ENCODE results near the gene CSNK1A1L.
"Not testable (repeated sequence)": the region's sequence is repeated elsewhere in the genome, so short reads cannot be mapped to it uniquely, and the experiment has no call there.

CSNK1A1L gene

GRCh38 chr13:37069597-37070103, 35.8 kb downstream of the CSNK1A1L start:
- DNase-seq (ENCODE audit: low read depth, low spot score): no peak
- H3K4me3 ChIP-seq (ENCODE audit: low read length): no peak overlapping the region

GRCh38 chr13:37068962-37069361, 36.5 kb downstream of the CSNK1A1L start:
- H3K4me3 ChIP-seq (ENCODE audit: low read length): no peak overlapping the region
- DNase-seq (ENCODE audit: low read depth, low spot score): no peak

GRCh38 chr13:37067874-37068273, 37.6 kb downstream of the CSNK1A1L start:
- DNase-seq (ENCODE audit: low read depth, low spot score): no peak
- H3K4me3 ChIP-seq (ENCODE audit: low read length): no peak overlapping the region

- H3K4me3 ChIP-seq (ENCODE audit: low read length): no peak overlapping the region
- DNase-seq (ENCODE audit: low read depth, low spot score): no peak
Measured at GRCh38 chr13:37065890-37066526, 39.5 kb downstream of the CSNK1A1L start.

DNA sequence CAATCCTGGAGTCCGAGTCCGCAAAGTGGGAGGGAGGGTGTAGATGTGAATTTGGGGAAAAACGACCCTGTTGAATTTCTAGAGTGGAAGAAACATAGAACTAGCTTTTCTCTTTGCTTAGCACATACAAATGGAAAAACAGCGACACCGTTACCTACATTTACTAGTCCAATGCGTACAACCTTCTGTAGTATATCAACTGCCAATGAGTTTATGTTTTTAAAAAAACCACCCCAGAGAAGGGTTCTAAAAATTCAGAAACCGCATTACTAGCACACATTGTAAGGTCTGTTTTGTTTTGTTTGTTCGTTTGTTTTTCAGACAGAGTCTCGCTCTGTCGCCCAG, 45.6 kb downstream of the CSNK1A1L start:
- peak overlapping the region; percentile 91 for H3K4me3 ChIP-seq (ENCODE audit: low read length)
- no peak for DNase-seq (ENCODE audit: low read depth, low spot score)

DNA sequence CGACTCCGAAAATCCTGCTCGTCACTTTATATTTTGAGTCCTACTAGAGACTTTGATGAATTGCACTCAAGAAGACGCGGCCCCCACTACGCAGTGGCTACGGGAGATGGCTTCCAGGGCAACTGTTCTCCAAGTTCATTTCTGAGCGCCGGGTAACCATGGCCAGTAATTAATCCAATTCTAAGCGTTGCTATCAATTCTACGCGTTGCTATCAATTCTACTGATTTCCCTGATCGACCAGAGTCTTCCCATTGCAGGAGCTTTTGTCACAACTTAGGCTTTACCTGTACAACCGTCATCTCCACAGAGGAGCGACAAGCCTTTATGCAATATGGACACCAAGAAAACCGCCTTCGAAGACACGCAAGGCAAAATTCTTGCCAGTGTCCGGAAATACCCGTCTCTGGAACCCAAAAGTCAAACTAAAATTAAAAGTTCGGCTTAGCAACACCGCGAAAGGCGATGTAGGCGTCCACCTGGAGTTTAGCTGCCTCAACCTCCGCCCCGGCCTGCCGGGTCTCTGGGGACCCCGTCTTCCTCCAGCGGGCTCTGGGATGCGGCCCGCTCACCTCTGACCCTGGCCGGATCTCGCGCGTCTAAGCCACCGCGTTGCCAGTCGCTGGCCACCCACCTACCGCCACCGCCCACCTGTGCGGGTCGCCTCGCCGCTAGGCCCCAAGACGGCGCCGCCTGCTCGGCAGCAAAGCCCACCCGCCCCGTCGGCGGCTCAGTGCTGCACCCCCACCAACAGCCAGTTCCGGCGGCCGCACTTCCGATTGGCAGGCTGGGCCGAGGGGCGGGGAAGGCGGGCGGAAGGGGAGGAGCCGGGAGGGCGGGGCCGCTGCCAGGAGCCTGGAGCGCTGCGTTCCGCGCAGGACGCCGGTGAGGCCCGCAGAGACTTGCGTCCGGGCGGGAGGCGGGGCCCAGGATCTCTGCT, 46.3 kb downstream of the CSNK1A1L start, which contains the start of gene SUPT20H:
Gene SUPT20H (minus strand): TSS at position 779 of the 938 bp plus-strand sequence. CDS start 8,198 bp downstream, outside the sequence.
- DNase-seq (ENCODE audit: low read depth, low spot score): peak; percentile 81
- H3K4me3 ChIP-seq (ENCODE audit: low read length): peak within 1 kb of the TSS; percentile 91

- not testable (repeated sequence) for DNase-seq (ENCODE audit: low read depth, low spot score); H3K4me3 ChIP-seq (ENCODE audit: low read length)
Measured at GRCh38 chr13:37056228-37056627, 49.2 kb downstream of the CSNK1A1L start.
